GM18951 (cell line): ENCODE data around the gene PRC1.
"Not testable (repeated sequence)": the region's sequence is repeated elsewhere in the genome, so short reads cannot be mapped to it uniquely, and the experiment has no call there.

ENCODE experiments used
- POLR2A ChIP-seq: IDR thresholded peaks from 4 replicates; pipeline ENCODE4 v1.6.1; 2011; ENCODE audit warnings: mild to moderate bottlenecking; ENCODE audit not compliant: insufficient read length, insufficient read depth; ENCODE audit errors: extremely low read depth
- in situ Hi-C: fragments of 300-500 bp; cut with MboI; formaldehyde crosslinking; loops from one replicate; pipeline ENCODE4 v1.12.0; 2022; ENCODE audit warnings: low sequenced_read_pairs, mixed read lengths, inconsistent platforms; ENCODE audit not compliant: unreplicated experiment

Gene PRC1

GRCh38 chr15:91017716-91018115 is 23.4 kb upstream of the PRC1 start:
- TF ChIP-seq POLR2A = no peak
- in situ Hi-C loops = no loop called here

- in situ Hi-C loops = not testable (repeated sequence)
Measured at GRCh38 chr15:91013701-91014100, 19.4 kb upstream of the PRC1 start.

GRCh38 chr15:91007266-91007665 is 12.9 kb upstream of the PRC1 start:
- TF ChIP-seq POLR2A = no peak
- in situ Hi-C loops = no loop called here

GRCh38 chr15:91001209-91001608 is 6.9 kb upstream of the PRC1 start:
- no peak for TF ChIP-seq POLR2A
- in situ Hi-C loops = no loop called here

GRCh38 chr15:90998737-90999136 is 4.4 kb upstream of the PRC1 start:
- in situ Hi-C loops = no loop called here
- no peak for TF ChIP-seq POLR2A

- no peak for TF ChIP-seq POLR2A
- in situ Hi-C loops = no loop called here
Measured at GRCh38 chr15:90994059-90994416, 297 bp downstream of the PRC1 start.

- TF ChIP-seq POLR2A = no peak
- in situ Hi-C loops = no loop called here
Measured at GRCh38 chr15:90991587-90992285, 2.6 kb downstream of the PRC1 start.

DNA sequence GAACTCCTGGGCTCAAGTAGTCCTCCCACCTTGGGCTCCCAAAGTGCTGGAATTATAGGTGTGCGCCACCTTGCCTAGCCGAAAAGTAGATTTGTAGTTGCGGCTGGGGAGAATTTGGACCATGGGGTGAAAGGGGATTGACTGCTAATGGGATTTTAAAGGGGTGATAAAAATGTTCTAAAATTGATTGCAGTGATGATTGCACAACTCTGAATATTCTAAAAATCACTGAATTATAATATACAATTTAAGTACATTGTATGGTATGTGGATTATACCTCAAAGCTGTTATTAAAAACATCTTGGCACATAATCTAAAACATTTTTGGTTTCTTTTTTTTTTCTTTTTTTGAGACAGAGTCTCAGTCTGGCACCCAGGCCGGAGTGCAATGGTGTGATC is 3.9 kb downstream of the PRC1 start:
- in situ Hi-C loops = no loop called here
- no peak for TF ChIP-seq POLR2A

- no peak for TF ChIP-seq POLR2A
- in situ Hi-C loops = no loop called here
Measured at GRCh38 chr15:90989040-90989768, 5.1 kb downstream of the PRC1 start.

DNA sequence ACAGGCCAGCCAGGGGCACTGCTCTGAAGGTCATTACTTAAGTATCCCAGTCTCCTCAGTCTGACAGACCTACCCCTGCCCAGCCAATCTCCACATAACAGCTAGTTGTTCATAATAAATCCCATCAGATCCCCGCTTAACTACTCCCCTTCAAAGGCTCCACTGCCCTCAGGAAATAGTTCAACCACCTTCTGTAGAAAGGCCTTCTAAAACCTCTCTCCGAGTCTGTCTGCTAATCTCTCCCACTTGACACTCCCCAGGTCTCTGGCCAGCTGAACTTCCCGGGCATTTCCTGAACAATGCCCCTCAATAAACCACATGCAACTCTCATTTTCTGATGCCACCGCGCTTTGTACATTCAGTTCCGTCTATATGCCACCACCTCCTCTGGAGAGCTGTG is 6.0 kb downstream of the PRC1 start:
- no peak for TF ChIP-seq POLR2A
- in situ Hi-C loops = no loop called here

- in situ Hi-C loops = no loop called here
- TF ChIP-seq POLR2A = no peak
Measured at GRCh38 chr15:90987561-90988141, 6.7 kb downstream of the PRC1 start.

- in situ Hi-C loops = no loop called here
Measured at GRCh38 chr15:90986790-90987507, 7.4 kb downstream of the PRC1 start.

GRCh38 chr15:90982135-90982534 is 12.2 kb downstream of the PRC1 start:
- in situ Hi-C loops = no loop called here

More at GRCh38 chr15:90986790-90987507, 7.4 kb downstream of the PRC1 start:
- TF ChIP-seq POLR2A = no peak

GRCh38 chr15:90981681-90982080 is 12.7 kb downstream of the PRC1 start:
- in situ Hi-C loops = no loop called here
- TF ChIP-seq POLR2A = no peak

More at GRCh38 chr15:90982135-90982534, 12.2 kb downstream of the PRC1 start:
- TF ChIP-seq POLR2A = no peak

- no peak for TF ChIP-seq POLR2A
- in situ Hi-C loops = no loop called here
Measured at GRCh38 chr15:90979582-90979981, 14.8 kb downstream of the PRC1 start.
